Measurements from ENCODE around the gene TGFBR3L. TPM values are rescaled to one million over a fixed set of nuclear protein-coding genes. Genes with fewer than 3 reads are reported as not detected.
"Not testable (repeated sequence)": the region's sequence is repeated elsewhere in the genome, so short reads cannot be mapped to it uniquely, and the experiment has no call there.

The TGFBR3L gene
- polyA plus RNA-seq, 4 donors: 0.38 to 1.3 (median 1.0) TPM

- no peak for DNase-seq (ENCODE audit: low read depth in 4 of 4, low spot score in 2 of 4)
Measured at GRCh38 chr19:7916103-7916954, 1.7 kb downstream of the TGFBR3L start.

- DNase-seq (ENCODE audit: low read depth in 4 of 4, low spot score in 2 of 4): no peak
Measured at GRCh38 chr19:7916955-7917266, 2.3 kb downstream of the TGFBR3L start.

GRCh38 chr19:7917267-7918061 lies 2.8 kb downstream of the TGFBR3L start:
- DNase-seq (ENCODE audit: low read depth in 4 of 4, low spot score in 2 of 4): no peak

- DNase-seq (ENCODE audit: low read depth in 4 of 4, low spot score in 2 of 4): not testable (repeated sequence)
Measured at GRCh38 chr19:7918062-7918614, 3.5 kb downstream of the TGFBR3L start.

- DNase-seq (ENCODE audit: low read depth in 4 of 4, low spot score in 2 of 4): no peak
Measured at GRCh38 chr19:7918615-7919421, 4.2 kb downstream of the TGFBR3L start.

GRCh38 chr19:7919610-7920518 lies 5.2 kb downstream of the TGFBR3L start, which contains the start of gene SNAPC2:
SNAPC2 (plus strand) TSS chr19:7920338; CDS start chr19:7920367, 29 bp downstream.
- peak; percentile 86 to 90 (median 88) for DNase-seq (ENCODE audit: low read depth in 4 of 4, low spot score in 2 of 4)

- peak; percentile 81 to 90 (median 86) for DNase-seq (ENCODE audit: low read depth in 4 of 4, low spot score in 2 of 4)
Measured at GRCh38 chr19:7920519-7921301, 6.1 kb downstream of the TGFBR3L start.

GRCh38 chr19:7921302-7921966 lies 6.8 kb downstream of the TGFBR3L start:
- no peak for DNase-seq (ENCODE audit: low read depth in 4 of 4, low spot score in 2 of 4)

- no peak for DNase-seq (ENCODE audit: low read depth in 4 of 4, low spot score in 2 of 4)
Measured at GRCh38 chr19:7921967-7922835, 7.6 kb downstream of the TGFBR3L start.

- DNase-seq (ENCODE audit: low read depth in 4 of 4, low spot score in 2 of 4): no peak
Measured at GRCh38 chr19:7922836-7923195, 8.2 kb downstream of the TGFBR3L start.

GRCh38 chr19:7923295-7924191 lies 8.9 kb downstream of the TGFBR3L start:
- no peak for DNase-seq (ENCODE audit: low read depth in 4 of 4, low spot score in 2 of 4)

- DNase-seq (ENCODE audit: low read depth in 4 of 4, low spot score in 2 of 4): no peak
Measured at GRCh38 chr19:7924241-7924640, 9.6 kb downstream of the TGFBR3L start.

- no peak for DNase-seq (ENCODE audit: low read depth in 4 of 4, low spot score in 2 of 4)
Measured at GRCh38 chr19:7924651-7925170, 10.1 kb downstream of the TGFBR3L start.

- DNase-seq (ENCODE audit: low read depth in 4 of 4, low spot score in 2 of 4): peak in 1 of 4 donors; percentile 76
Measured at GRCh38 chr19:7925171-7925851, 10.7 kb downstream of the TGFBR3L start.

- no peak for DNase-seq (ENCODE audit: low read depth in 4 of 4, low spot score in 2 of 4)
Measured at GRCh38 chr19:7926021-7926726, 11.5 kb downstream of the TGFBR3L start, which contains the start of gene CTXN1. CTXN1 (minus strand) TSS chr19:7926135; CDS start chr19:7925538, 597 bp downstream.

Data from left renal cortex interstitium (tissue), 4 donors.